Sigmoid colon (tissue), 7 donors: ENCODE results near the gene MARCHF6. TPM values are rescaled to one million over a fixed set of nuclear protein-coding genes. Genes with fewer than 3 reads are reported as not detected.

Experiments
- DNase-seq: peaks from one replicate; pipeline ENCODE4 v3.0.0-alpha.2; 2019
- H3K27ac ChIP-seq, 4 donors: fragments of 200-600 bp; sonication (generic); one replicate each; pipeline ENCODE4 v1.5.1; 2016 to 2019; ENCODE audit warnings: mild to moderate bottlenecking in 1 of 4
- H3K27me3 ChIP-seq, 3 donors: fragments of 200-600 bp; sonication (generic); one replicate each; pipeline ENCODE4 v1.5.1; 2019; ENCODE audit warnings: mild to moderate bottlenecking in 1 of 3
- H3K36me3 ChIP-seq, 4 donors: fragments of 200-600 bp; sonication (generic); one replicate each; pipeline ENCODE4 v1.5.1; 2016 to 2019
- H3K4me1 ChIP-seq, 4 donors: fragments of 200-600 bp; sonication (generic); one replicate each; pipeline ENCODE4 v1.5.1; 2017 to 2019
- H3K4me3 ChIP-seq, 4 donors: fragments of 200-600 bp; sonication (generic); one replicate each; pipeline ENCODE4 v1.5.1; 2017 to 2019; ENCODE audit warnings: mild to moderate bottlenecking in 2 of 4, moderate library complexity in 1 of 4
- H3K9me3 ChIP-seq, 4 donors: fragments of 200-600 bp in 3 of 4; sonication (generic) in 3 of 4; one replicate each; pipeline versions ENCODE4 v1.5.1 to v1.6.1; 2013 to 2019
- EP300 ChIP-seq, 4 donors: sonication (generic); formaldehyde crosslinking; IDR thresholded peaks; one replicate each; pipeline ENCODE4 v1.6.1; 2017; ENCODE audit warnings: antibody characterized with exemption in 4 of 4
- POLR2A ChIP-seq, 2 donors: fragments of 450-650 bp; IDR thresholded peaks; one replicate each; pipeline ENCODE4 v1.6.1; 2016; ENCODE audit warnings: antibody characterized with exemption in 2 of 2, mild to moderate bottlenecking in 2 of 2, moderate library complexity in 2 of 2
- POLR2AphosphoS5 ChIP-seq, 4 donors: sonication (generic); formaldehyde crosslinking; IDR thresholded peaks; one replicate each; pipeline ENCODE4 v1.6.1; 2017; ENCODE audit warnings: antibody characterized with exemption in 4 of 4
- WGBS, 2 donors: extraction: QIAGEN DNeasy Blood & Tissue Kit; methylation state at CpG; one replicate each; pipeline ENCODE4 v1.1.7; 2013; 5-methylcytosine and 5-hydroxymethylcytosine counted together
- intact Hi-C: fragments of 100-400 bp; cut with DNase I; formaldehyde crosslinking; loops from one replicate; pipeline ENCODE4 v1.15.1; 2023
- polyA plus RNA-seq, 3 donors: library from polyadenylated mRNA; stranded (reverse); fragments of 200-250 nt; gene quantifications; one replicate each; pipeline ENCODE4 v1.2.3, GENCODE V29; 2013
- total RNA-seq, 4 donors: library from RNA; depleted of rRNA; stranded (reverse); fragments of >200 nt; gene quantifications; one replicate each; pipeline ENCODE4 v1.1.0, GENCODE V29; 2016
- TF ChIP-seq, protein P1 (sequence below), 4 experiments: fragments of 450-650 bp in 3 of 4; fragments of 200-600 bp in 1 of 4; IDR thresholded peaks; one replicate each; pipeline ENCODE4 v1.5.1; 2016 to 2019; ENCODE audit warnings: antibody characterized with exemption in 4 of 4, mild to moderate bottlenecking in 3 of 4, moderate library complexity in 2 of 4
- donor health status: healthy with polysubstance abuse.
- donor health status: Bipolar disorder and iron deficiency.
- donor health status: healthy.

The MARCHF6 gene, protein sequence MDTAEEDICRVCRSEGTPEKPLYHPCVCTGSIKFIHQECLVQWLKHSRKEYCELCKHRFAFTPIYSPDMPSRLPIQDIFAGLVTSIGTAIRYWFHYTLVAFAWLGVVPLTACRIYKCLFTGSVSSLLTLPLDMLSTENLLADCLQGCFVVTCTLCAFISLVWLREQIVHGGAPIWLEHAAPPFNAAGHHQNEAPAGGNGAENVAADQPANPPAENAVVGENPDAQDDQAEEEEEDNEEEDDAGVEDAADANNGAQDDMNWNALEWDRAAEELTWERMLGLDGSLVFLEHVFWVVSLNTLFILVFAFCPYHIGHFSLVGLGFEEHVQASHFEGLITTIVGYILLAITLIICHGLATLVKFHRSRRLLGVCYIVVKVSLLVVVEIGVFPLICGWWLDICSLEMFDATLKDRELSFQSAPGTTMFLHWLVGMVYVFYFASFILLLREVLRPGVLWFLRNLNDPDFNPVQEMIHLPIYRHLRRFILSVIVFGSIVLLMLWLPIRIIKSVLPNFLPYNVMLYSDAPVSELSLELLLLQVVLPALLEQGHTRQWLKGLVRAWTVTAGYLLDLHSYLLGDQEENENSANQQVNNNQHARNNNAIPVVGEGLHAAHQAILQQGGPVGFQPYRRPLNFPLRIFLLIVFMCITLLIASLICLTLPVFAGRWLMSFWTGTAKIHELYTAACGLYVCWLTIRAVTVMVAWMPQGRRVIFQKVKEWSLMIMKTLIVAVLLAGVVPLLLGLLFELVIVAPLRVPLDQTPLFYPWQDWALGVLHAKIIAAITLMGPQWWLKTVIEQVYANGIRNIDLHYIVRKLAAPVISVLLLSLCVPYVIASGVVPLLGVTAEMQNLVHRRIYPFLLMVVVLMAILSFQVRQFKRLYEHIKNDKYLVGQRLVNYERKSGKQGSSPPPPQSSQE
- total RNA-seq = 100 to 1,000 TPM in 1 of 4 donors, 10 to 100 TPM in 3; 77.0 to 108 (median 92.1) TPM
- polyA plus RNA-seq = 10 to 100 TPM in 2 of 3 donors, 1 to 10 TPM in 1; 6.0 to 42.2 (median 11.4) TPM

DNA sequence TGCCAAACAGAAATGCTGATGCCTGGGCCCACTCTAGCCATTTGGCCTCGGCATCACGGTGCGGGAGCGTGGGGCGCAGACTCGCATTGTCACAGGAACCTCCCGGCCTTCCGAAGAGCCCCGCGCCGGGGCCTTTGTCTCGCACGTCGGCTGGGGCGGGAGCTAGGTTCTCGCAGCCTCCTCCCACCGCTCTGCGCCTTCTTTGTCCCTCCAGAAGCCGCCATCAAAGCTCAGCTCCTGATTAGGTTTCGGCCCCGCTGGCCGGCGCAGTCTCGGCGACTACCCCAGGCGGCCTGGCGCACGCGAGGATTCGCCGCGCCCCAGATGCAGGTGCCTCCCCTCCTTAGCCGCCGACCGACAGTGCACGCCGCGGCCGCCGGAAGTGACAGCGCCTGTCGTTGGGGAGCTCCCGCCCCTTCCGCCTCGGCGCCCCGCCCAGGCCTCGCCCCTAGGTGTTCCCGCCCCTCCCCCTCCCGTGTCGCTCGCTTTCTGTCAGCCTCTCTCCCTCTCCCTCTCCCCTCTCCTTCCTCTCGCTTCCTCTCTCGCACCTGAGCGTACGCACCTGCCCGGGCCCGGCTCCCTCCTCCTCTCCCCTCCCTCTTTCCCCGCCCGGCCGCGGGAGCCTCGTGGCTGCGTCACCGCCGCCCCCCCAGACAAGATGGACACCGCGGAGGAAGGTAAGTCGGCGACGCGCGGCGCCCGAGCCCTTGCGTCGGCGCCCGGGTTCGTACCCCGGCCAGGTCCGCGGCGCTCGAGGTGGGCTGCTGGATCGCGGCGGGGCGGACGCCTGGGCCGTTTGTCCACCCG is at the start of gene MARCHF6:
Gene MARCHF6 (plus strand): TSS at position 455 of the 807 bp plus-strand sequence. CDS start 204 bp downstream, at position 659.
- intact Hi-C loops = loop anchor here (5.0 kb wide), 1 partner anchor 46 kb away; the partner anchor contains the start of gene CMBL
- Histone ChIP-seq H3K9me3 (no peaks in the 10 kb centered on the region), H3K27me3 (no peaks in the 10 kb centered on the region), H3K4me3 (peak within 1 kb of the TSS; percentile 82 to 98 (median 91)), H3K36me3 (no peaks in the 10 kb centered on the region), H3K27ac (peak within 1 kb of the TSS; percentile 94 to 99 (median 96)), H3K4me1 (peaks cover 0 to 45% (median 43%) of the 10 kb centered on the region in 4 donors)
- WGBS, 2 donors = 0 to 1% methylated on average over 92 of the region's 92 CpGs
- peak; percentile 98 for DNase-seq
- TF ChIP-seq, protein P1, sequence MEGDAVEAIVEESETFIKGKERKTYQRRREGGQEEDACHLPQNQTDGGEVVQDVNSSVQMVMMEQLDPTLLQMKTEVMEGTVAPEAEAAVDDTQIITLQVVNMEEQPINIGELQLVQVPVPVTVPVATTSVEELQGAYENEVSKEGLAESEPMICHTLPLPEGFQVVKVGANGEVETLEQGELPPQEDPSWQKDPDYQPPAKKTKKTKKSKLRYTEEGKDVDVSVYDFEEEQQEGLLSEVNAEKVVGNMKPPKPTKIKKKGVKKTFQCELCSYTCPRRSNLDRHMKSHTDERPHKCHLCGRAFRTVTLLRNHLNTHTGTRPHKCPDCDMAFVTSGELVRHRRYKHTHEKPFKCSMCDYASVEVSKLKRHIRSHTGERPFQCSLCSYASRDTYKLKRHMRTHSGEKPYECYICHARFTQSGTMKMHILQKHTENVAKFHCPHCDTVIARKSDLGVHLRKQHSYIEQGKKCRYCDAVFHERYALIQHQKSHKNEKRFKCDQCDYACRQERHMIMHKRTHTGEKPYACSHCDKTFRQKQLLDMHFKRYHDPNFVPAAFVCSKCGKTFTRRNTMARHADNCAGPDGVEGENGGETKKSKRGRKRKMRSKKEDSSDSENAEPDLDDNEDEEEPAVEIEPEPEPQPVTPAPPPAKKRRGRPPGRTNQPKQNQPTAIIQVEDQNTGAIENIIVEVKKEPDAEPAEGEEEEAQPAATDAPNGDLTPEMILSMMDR (IDR thresholded peaks at IDR 0.05) = no peak
- TF ChIP-seq POLR2AphosphoS5 (IDR thresholded peaks at IDR 0.05) = peak; percentile 97 to 99 (median 98)
- TF ChIP-seq EP300 (IDR thresholded peaks at IDR 0.05) = no peak
- peak; percentile 90 to 95 for TF ChIP-seq POLR2A (IDR thresholded peaks at IDR 0.05)

DNA sequence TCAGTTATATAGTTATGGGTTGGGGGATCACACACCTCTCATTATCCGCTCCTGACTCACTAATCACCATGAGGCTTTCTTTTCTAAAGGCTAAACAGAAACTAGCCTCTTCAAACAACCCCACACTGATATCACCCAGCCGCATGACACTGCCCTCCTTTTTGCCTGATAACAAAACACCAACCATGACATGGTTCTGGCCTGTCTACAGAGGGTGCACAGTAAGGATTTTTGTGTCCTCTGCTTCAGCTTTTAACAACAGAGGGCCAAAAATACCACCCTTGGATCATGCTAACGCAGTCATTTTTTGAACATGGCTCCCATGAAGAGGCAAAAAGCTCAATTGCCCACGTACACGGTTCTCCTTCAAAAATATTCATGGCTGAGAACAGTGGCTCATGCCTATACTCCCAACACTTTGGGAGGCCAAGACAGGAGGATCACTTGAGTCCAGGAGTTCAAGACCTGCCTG is 49.8 kb upstream of the MARCHF6 start:
- no peak overlapping the region for H3K27ac ChIP-seq
- intact Hi-C loops = no loop called here
- no peaks in the 10 kb centered on the region for H3K9me3 ChIP-seq
- WGBS, 2 donors = 69 to 78% methylated on average over 5 of the region's 5 CpGs
- no peak for DNase-seq
- H3K27me3 ChIP-seq = no peaks in the 10 kb centered on the region
- H3K4me1 ChIP-seq = peaks cover 0 to 21% (median 13%) of the 10 kb centered on the region in 4 donors
- TF ChIP-seq POLR2AphosphoS5 (IDR thresholded peaks at IDR 0.05) = no peak
- TF ChIP-seq, protein P1 (IDR thresholded peaks at IDR 0.05) = no peak
- no peak for TF ChIP-seq EP300 (IDR thresholded peaks at IDR 0.05)
- no peak for TF ChIP-seq POLR2A (IDR thresholded peaks at IDR 0.05)
- no peak overlapping the region for H3K4me3 ChIP-seq
- no peaks in the 10 kb centered on the region for H3K36me3 ChIP-seq

DNA sequence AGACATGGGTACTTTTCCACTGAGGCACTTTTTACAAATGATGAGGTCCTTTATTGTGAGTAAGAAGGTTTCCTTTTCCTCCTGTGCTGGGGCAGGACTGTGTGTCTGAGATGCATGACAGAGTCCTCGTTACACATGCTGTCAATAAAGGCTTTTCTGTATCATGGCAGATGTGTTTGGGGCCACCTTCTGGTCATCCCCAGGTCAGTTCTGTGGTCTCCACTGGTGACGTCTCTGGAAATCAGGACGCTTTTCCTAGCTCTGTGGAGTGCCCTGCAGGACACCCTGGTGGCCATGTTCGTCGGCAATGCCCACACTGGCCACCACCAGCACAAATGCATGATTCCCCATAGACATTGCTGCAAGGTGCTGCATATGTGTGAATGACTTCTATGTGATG is 48.6 kb upstream of the MARCHF6 start:
- Histone ChIP-seq H3K4me1 (peaks cover 0 to 21% (median 13%) of the 10 kb centered on the region in 4 donors), H3K9me3 (no peaks in the 10 kb centered on the region), H3K27me3 (no peaks in the 10 kb centered on the region), H3K4me3 (no peak overlapping the region), H3K27ac (no peak overlapping the region), H3K36me3 (no peaks in the 10 kb centered on the region)
- TF ChIP-seq, protein P1 (IDR thresholded peaks at IDR 0.05) = no peak
- no peak for TF ChIP-seq POLR2AphosphoS5 (IDR thresholded peaks at IDR 0.05)
- TF ChIP-seq EP300 (IDR thresholded peaks at IDR 0.05) = no peak
- no peak for TF ChIP-seq POLR2A (IDR thresholded peaks at IDR 0.05)
- DNase-seq = no peak
- WGBS, 2 donors = 74 to 92% methylated on average over 5 of the region's 5 CpGs
- intact Hi-C loops = loop anchor here (5.0 kb wide), 1 partner anchor 47 kb away; the partner anchor contains the start of gene MARCHF6

DNA sequence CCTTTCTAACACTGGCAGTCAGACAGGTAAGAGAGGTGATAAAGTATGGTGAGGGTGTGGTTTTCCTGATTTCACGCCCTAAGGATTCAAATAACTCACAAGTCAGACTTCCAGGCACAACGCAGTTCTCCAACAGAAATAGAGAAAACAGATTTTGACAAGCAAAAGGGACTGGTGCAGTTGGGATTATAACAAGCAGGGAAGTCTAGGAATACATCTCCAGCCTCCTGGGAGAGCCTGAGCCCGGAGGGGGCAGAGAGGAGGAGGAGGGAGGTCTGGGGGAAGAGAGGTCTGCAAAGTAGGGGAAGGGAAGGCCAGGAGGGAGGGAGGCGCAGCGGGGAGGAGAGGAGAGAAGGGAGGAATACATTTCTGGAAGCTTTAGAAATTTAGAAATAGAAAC is 47.4 kb upstream of the MARCHF6 start:
- Histone ChIP-seq H3K27ac (no peak overlapping the region), H3K36me3 (no peaks in the 10 kb centered on the region), H3K4me3 (no peak overlapping the region), H3K9me3 (no peaks in the 10 kb centered on the region), H3K4me1 (peaks cover 0 to 21% (median 13%) of the 10 kb centered on the region in 4 donors), H3K27me3 (no peaks in the 10 kb centered on the region)
- 22 to 72% methylated on average over 5 of the region's 5 CpGs for WGBS, 2 donors
- intact Hi-C loops = loop anchor here (5.0 kb wide), 1 partner anchor 46 kb away; the partner anchor contains the start of gene MARCHF6
- TF ChIP-seq, protein P1 (IDR thresholded peaks at IDR 0.05) = no peak
- no peak for TF ChIP-seq POLR2AphosphoS5 (IDR thresholded peaks at IDR 0.05)
- no peak for TF ChIP-seq EP300 (IDR thresholded peaks at IDR 0.05)
- no peak for TF ChIP-seq POLR2A (IDR thresholded peaks at IDR 0.05)
- DNase-seq = peak; percentile 32
